Measurements from ENCODE around the gene TXNDC16. TPM values are rescaled to one million over a fixed set of nuclear protein-coding genes. Genes with fewer than 3 reads are reported as not detected.

Gene TXNDC16
- total RNA-seq, 1 experiment from 2014 or later: 10.9 TPM

DNA sequence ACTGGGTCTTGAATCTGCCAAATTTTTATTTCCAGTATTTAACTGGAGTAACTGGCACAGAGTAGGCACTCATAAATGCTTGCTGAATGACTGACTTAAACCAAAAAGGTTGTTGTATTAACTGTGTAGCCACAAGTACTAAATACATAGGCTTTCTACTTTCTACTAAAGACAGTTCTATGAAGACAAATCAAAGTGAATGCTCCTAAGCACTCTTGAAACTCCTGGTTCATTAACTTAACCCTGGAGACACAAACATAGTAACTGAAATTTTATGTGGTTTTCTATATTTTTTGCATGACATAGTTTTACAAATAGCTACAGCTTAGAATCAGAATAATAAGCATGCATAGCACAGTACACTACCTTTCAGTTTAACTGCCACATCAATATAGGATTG, 70.4 kb downstream of the TXNDC16 start:
- H3K4me3 Mint-ChIP-seq: no peak overlapping the region
- DNase-seq (ENCODE audit: low spot score) (no peak), ATAC-seq (no peak)
- H3K4me1 Mint-ChIP-seq: no peaks in the 10 kb centered on the region
- POLR2A ChIA-PET: no interaction called here
- H3K36me3 Mint-ChIP-seq: peaks cover 5% of the 10 kb centered on the region
- CTCF ChIA-PET: no interaction called here
- H3K27me3 Mint-ChIP-seq (ENCODE audit: low read depth): no peaks in the 10 kb centered on the region
- TF ChIP-seq, protein P1, sequence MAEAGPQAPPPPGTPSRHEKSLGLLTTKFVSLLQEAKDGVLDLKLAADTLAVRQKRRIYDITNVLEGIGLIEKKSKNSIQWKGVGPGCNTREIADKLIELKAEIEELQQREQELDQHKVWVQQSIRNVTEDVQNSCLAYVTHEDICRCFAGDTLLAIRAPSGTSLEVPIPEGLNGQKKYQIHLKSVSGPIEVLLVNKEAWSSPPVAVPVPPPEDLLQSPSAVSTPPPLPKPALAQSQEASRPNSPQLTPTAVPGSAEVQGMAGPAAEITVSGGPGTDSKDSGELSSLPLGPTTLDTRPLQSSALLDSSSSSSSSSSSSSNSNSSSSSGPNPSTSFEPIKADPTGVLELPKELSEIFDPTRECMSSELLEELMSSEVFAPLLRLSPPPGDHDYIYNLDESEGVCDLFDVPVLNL (CRISPR knock-in tag; IDR thresholded peaks at IDR 0.05; ENCODE audit: borderline replicate concordance, low read depth): no peak
- TF ChIP-seq FOXK1 (CRISPR knock-in tag; IDR thresholded peaks at IDR 0.05) (no peak), SMAD4 (CRISPR knock-in tag; IDR thresholded peaks at IDR 0.05) (no peak), TEAD4 (CRISPR knock-in tag; IDR thresholded peaks at IDR 0.05) (no peak), NFATC4 (CRISPR knock-in tag; IDR thresholded peaks at IDR 0.05) (no peak), ZBTB21 (CRISPR knock-in tag; IDR thresholded peaks at IDR 0.05; ENCODE audit: borderline replicate concordance) (no peak), GRHL2 (CRISPR knock-in tag; IDR thresholded peaks at IDR 0.05; ENCODE audit: insufficient replicate concordance, severe bottlenecking) (no peak), NFE2L1 (CRISPR knock-in tag; IDR thresholded peaks at IDR 0.05) (no peak), NFYB (CRISPR knock-in tag; conservative IDR thresholded peaks at IDR 0.05; ENCODE audit: low read depth) (no peak)
- TF ChIP-seq, protein P2, sequence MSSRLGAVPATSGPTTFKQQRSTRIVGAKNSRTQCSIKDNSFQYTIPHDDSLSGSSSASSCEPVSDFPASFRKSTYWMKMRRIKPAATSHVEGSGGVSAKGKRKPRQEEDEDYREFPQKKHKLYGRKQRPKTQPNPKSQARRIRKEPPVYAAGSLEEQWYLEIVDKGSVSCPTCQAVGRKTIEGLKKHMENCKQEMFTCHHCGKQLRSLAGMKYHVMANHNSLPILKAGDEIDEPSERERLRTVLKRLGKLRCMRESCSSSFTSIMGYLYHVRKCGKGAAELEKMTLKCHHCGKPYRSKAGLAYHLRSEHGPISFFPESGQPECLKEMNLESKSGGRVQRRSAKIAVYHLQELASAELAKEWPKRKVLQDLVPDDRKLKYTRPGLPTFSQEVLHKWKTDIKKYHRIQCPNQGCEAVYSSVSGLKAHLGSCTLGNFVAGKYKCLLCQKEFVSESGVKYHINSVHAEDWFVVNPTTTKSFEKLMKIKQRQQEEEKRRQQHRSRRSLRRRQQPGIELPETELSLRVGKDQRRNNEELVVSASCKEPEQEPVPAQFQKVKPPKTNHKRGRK (CRISPR knock-in tag; IDR thresholded peaks at IDR 0.05; ENCODE audit: borderline replicate concordance): no peak
- TF ChIP-seq, protein P3, sequence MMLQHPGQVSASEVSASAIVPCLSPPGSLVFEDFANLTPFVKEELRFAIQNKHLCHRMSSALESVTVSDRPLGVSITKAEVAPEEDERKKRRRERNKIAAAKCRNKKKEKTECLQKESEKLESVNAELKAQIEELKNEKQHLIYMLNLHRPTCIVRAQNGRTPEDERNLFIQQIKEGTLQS (CRISPR knock-in tag; conservative IDR thresholded peaks at IDR 0.05): no peak
- TF ChIP-seq, protein P4, sequence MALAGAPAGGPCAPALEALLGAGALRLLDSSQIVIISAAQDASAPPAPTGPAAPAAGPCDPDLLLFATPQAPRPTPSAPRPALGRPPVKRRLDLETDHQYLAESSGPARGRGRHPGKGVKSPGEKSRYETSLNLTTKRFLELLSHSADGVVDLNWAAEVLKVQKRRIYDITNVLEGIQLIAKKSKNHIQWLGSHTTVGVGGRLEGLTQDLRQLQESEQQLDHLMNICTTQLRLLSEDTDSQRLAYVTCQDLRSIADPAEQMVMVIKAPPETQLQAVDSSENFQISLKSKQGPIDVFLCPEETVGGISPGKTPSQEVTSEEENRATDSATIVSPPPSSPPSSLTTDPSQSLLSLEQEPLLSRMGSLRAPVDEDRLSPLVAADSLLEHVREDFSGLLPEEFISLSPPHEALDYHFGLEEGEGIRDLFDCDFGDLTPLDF (CRISPR knock-in tag; IDR thresholded peaks at IDR 0.05): no peak
- TF ChIP-seq, protein P5, sequence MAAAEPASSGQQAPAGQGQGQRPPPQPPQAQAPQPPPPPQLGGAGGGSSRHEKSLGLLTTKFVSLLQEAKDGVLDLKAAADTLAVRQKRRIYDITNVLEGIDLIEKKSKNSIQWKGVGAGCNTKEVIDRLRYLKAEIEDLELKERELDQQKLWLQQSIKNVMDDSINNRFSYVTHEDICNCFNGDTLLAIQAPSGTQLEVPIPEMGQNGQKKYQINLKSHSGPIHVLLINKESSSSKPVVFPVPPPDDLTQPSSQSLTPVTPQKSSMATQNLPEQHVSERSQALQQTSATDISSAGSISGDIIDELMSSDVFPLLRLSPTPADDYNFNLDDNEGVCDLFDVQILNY (CRISPR knock-in tag; IDR thresholded peaks at IDR 0.05): no peak
- TF ChIP-seq, protein P6, sequence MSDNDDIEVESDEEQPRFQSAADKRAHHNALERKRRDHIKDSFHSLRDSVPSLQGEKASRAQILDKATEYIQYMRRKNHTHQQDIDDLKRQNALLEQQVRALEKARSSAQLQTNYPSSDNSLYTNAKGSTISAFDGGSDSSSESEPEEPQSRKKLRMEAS (CRISPR knock-in tag; IDR thresholded peaks at IDR 0.05): no peak
- TF ChIP-seq, protein P7, sequence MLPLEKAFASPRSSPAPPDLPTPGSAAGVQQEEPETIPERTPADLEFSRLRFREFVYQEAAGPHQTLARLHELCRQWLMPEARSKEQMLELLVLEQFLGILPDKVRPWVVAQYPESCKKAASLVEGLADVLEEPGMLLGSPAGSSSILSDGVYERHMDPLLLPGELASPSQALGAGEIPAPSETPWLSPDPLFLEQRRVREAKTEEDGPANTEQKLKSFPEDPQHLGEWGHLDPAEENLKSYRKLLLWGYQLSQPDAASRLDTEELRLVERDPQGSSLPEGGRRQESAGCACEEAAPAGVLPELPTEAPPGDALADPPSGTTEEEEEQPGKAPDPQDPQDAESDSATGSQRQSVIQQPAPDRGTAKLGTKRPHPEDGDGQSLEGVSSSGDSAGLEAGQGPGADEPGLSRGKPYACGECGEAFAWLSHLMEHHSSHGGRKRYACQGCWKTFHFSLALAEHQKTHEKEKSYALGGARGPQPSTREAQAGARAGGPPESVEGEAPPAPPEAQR (CRISPR knock-in tag; IDR thresholded peaks at IDR 0.05): no peak
- H3K27ac Mint-ChIP-seq: no peak overlapping the region
- H3K9me3 Mint-ChIP-seq: peaks cover 6% of the 10 kb centered on the region

DNA sequence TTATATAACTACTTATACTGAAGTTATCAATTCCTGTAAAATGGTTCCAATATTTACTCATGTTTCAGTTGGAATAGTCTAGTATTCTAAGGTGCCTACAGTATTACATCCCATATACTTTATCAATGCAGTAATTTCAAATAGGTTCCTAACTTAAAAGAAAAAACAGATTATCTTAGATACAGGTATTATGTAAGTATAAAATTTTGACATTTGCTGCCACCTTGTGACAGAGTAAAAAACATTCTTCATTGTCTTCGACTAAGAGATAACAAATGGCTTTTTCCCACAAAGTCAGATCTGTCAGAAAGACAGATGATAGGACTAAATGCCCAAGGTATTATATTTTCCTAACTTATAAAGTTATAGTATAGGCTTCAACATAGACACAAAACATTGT, 78.7 kb downstream of the TXNDC16 start:
- peaks cover 12% of the 10 kb centered on the region for H3K4me1 Mint-ChIP-seq
- peaks cover 14% of the 10 kb centered on the region for H3K36me3 Mint-ChIP-seq
- CTCF ChIA-PET: no interaction called here
- no peak overlapping the region for H3K27ac Mint-ChIP-seq
- H3K27me3 Mint-ChIP-seq (ENCODE audit: low read depth): no peaks in the 10 kb centered on the region
- H3K4me3 Mint-ChIP-seq: no peak overlapping the region
- DNase-seq (ENCODE audit: low spot score): no peak
- no peak for ATAC-seq
- POLR2A ChIA-PET: no interaction called here
- H3K9me3 Mint-ChIP-seq: peaks cover 16% of the 10 kb centered on the region
- TF ChIP-seq NR3C1 (CRISPR knock-in tag; conservative IDR thresholded peaks at IDR 0.05; ENCODE audit: low read depth) (no peak), EMX1 (CRISPR knock-in tag; IDR thresholded peaks at IDR 0.05) (no peak), CBFB (CRISPR knock-in tag; IDR thresholded peaks at IDR 0.05; ENCODE audit: low read depth) (no peak), OVOL2 (CRISPR knock-in tag; IDR thresholded peaks at IDR 0.05; ENCODE audit: borderline replicate concordance) (no peak), GRHL2 (CRISPR knock-in tag; IDR thresholded peaks at IDR 0.05; ENCODE audit: insufficient replicate concordance, severe bottlenecking) (no peak), NFATC4 (CRISPR knock-in tag; IDR thresholded peaks at IDR 0.05) (no peak), NR2C2 (CRISPR knock-in tag; IDR thresholded peaks at IDR 0.05) (no peak), ZNF121 (CRISPR knock-in tag; IDR thresholded peaks at IDR 0.05) (no peak), ZNF232 (CRISPR knock-in tag; IDR thresholded peaks at IDR 0.05) (no peak), NFYB (CRISPR knock-in tag; conservative IDR thresholded peaks at IDR 0.05; ENCODE audit: low read depth) (no peak), ZNF219 (CRISPR knock-in tag; IDR thresholded peaks at IDR 0.05; ENCODE audit: borderline replicate concordance) (no peak)
- TF ChIP-seq, protein P8, sequence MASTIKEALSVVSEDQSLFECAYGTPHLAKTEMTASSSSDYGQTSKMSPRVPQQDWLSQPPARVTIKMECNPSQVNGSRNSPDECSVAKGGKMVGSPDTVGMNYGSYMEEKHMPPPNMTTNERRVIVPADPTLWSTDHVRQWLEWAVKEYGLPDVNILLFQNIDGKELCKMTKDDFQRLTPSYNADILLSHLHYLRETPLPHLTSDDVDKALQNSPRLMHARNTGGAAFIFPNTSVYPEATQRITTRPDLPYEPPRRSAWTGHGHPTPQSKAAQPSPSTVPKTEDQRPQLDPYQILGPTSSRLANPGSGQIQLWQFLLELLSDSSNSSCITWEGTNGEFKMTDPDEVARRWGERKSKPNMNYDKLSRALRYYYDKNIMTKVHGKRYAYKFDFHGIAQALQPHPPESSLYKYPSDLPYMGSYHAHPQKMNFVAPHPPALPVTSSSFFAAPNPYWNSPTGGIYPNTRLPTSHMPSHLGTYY (CRISPR knock-in tag; IDR thresholded peaks at IDR 0.05): no peak
- TF ChIP-seq, protein P3 (CRISPR knock-in tag; conservative IDR thresholded peaks at IDR 0.05): no peak
- TF ChIP-seq, protein P9, sequence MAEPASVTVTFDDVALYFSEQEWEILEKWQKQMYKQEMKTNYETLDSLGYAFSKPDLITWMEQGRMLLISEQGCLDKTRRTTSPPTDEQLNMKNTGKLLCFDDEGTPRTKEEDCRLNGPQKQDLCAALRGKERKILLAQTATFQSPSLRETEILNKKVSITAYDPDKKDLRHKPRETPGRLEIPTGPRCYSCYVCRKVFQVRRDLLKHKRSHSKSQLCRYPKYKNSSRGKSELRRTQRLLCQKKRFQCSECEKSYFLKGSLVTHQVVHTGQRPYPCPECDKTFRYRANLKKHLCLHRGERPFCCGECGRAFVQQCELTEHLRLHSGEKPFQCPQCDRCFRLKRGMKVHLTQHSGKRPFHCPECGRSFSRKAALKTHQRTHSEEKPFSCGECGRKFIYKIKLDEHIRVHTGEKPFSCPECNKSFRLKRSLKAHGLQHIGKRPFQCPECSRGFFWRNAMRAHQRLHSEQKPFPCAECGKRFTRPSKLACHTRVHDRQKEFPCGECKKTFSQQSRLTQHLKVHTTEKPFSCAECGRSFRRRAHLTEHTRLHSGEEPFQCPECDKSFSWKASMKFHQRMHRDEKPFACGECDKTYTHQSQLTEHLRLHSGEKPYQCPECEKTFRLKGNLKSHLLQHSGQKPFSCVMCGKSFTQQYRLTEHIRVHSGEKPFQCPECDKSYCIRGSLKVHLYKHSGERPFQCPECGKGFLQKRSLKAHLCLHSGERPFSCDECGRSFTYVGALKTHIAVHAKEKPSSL (CRISPR knock-in tag; conservative IDR thresholded peaks at IDR 0.05): no peak
